Measurements from ENCODE around the gene MKS1.

DNA sequence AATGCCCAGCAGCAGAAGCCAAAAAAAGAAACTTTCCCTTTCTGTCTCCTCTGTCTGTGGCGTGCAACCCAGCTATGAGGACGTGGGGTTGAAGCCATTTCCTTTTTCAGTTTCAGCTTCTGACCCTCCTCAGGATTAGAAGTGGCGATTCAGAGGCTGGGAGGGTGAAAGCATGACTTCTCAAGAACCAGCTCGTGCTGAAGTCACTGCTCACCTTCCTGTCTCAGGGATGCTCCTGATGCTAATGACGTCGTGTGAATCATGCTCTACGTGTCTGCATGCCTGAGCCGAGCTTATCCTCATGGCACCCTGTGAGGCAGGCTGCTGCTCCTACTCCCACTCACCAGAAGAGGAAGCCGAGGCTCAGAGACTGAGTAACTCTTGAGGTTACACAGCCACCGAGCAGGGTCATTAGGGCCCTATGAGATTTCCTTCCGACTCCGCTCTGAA lies 13.7 kb upstream of the MKS1 start:
- TF ChIP-seq, protein P1, sequence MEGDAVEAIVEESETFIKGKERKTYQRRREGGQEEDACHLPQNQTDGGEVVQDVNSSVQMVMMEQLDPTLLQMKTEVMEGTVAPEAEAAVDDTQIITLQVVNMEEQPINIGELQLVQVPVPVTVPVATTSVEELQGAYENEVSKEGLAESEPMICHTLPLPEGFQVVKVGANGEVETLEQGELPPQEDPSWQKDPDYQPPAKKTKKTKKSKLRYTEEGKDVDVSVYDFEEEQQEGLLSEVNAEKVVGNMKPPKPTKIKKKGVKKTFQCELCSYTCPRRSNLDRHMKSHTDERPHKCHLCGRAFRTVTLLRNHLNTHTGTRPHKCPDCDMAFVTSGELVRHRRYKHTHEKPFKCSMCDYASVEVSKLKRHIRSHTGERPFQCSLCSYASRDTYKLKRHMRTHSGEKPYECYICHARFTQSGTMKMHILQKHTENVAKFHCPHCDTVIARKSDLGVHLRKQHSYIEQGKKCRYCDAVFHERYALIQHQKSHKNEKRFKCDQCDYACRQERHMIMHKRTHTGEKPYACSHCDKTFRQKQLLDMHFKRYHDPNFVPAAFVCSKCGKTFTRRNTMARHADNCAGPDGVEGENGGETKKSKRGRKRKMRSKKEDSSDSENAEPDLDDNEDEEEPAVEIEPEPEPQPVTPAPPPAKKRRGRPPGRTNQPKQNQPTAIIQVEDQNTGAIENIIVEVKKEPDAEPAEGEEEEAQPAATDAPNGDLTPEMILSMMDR (IDR thresholded peaks at IDR 0.05), result no peak
- TF ChIP-seq POLR2A (IDR thresholded peaks at IDR 0.05), result no peak
